HTERT RPE-1 (cell line): ENCODE results near the gene JADE1.

Experiments used
- in situ Hi-C: fragments of 300-500 bp; cut with MboI; formaldehyde crosslinking; loops from 4 replicates; pipeline ENCODE4 v1.14.3; 2020; ENCODE audit warnings: low sequenced_read_pairs

The JADE1 gene

DNA sequence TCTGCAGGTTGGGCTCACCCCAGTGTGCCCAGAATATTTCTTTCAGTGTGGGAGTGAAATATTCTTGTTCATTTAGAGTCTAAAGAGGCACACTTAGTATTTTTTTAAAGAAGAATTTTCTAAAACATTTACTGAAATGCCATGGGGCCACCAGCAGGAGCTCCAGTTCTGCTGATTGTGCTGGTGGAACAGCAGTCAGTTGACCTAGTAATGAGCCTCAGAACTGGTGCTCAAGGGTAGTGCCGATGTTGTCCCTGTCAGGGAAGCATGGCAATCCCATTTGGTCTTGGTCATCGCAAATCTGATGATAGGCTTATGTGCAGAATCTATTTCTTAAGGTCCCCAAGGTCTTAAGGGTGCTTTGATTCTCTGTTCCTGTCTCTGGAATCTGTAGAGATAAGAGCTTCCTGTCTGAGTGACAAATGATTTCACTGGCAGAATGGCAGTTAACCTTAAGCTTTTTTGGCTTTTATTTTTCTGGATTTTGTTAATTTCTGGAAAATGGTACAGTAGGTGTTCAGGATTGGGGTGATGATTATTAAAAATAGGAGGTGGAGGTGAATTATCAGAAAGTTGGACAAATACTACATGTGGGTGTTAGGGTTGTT lies 31.3 kb downstream of the JADE1 start:
- in situ Hi-C loops = no loop called here

DNA sequence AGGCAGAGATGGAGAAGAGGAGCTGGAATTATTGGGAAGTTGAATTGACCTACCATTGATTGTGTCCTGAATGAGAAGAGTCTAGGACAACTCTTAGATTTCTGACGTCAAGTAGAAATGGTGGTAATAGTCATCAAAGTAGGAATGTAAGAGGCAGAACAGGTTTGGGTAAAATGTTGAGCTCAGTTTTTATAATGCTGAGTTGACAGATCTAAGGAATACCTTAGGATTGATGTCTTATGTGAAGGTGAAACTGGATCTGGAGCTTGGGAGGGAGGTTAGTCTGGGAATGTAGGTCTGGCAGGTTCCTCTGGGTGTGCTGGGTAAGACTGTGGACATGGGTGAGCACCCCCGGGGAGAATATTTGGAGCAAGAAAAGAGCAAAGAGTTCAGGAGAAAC lies 31.9 kb downstream of the JADE1 start:
- in situ Hi-C loops = no loop called here

DNA sequence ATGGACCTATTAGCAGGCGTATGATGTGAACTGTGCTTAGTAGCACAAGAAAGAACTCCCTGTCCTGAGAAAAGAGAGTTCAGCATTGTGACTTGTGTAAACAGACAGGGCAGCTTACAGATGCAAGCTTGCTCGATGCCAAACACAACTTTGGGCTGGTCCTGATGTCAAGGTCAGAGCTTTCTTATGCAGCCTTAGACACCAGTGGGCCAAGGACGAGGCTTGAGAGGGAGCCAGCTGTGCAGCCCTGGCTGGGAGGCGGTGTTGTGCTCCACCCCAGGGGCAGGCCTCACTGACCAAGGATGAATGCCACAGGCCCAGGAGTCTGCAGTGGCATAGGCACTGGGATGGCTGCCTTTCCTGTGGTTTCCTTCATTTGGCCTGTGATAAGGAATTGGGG lies 35.4 kb downstream of the JADE1 start:
- in situ Hi-C loops = no loop called here

DNA sequence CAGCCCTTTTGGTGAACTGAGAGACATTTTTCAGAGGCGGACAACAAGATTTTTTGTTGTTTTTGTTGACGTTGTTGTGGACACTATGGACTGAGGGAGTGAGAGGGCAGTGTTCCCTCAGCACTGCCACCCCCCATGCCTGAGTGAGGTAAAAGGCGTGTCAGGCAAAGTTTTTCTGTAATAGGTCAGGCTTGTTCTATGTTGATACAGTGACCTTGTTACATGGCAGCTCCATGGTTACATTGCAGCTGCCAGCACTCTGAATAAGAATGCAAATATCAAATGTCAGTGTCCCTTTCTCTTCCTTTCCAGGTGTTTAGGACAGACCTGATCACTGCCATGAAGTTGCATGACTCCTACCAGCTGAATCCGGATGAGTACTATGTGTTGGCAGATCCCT lies 36.6 kb downstream of the JADE1 start:
- in situ Hi-C loops = no loop called here

DNA sequence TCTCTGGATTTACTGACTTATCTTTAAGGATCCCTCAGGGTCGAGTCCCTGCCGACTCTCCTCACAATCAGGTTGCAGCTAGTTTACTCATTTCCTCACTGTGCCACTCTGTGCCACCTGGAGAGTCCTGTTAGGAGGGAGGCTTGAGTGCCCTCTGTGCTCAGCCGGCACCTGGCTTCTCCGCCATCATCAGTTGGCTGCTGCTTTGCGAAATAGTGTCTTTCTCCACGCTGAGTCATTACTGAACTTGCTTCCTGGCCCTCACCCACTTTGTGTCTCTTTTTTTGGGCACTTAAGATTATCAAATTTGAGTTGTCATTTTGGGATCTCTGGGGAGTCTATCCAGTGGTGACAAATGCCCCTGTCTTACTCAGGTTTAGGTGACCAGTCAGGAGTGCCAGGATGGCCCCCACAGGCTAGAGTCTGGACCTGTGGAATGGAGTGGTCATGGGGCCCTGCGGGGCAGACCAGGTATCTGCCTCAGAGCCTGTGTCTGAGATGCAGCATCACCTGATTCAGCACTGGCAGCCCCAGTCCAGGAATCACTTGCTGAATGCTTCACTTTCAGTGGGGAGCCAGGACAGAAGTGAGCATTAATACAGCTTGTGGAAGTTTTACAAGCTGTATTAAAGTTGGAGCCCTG lies 37.7 kb downstream of the JADE1 start:
- in situ Hi-C loops = no loop called here

DNA sequence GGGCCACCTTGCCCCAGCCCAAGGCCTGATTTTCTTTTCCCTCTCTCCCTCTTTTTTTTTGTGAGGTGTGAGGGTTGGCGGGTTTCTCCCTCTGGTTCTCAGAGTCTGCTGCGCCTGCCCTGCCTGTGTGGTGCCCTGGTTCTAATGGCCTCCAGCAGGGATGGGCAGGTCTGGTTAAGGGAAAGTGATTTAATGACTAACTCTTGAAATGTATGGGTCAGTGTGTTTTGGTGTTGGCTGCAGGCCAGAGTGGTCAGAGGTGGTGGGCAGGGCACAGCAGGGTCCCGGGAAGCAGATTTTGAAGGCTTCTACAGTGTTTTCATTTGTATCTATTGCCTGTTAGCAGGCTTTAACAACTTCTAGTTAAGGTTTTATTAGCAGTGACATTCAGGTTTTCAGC lies 39.0 kb downstream of the JADE1 start:
- in situ Hi-C loops = no loop called here

DNA sequence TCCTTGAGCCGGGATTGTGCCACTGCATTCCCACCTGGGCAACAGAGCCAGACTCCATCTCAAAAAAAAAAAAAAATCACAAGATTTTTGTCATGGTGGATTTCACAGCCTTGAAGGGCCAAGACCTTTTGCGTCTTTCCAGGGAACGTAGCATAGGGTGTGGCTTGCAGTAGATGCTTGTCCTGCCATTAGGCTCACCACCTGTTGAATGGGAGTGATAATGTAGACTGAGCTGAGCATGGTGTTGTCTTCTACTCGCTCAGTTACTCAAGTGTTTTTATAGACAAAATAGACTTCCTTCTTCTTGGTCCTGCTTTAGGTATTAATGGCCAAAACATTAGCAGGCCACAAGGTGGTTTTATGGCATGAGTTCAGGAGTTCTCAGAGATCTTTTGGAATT lies 40.8 kb downstream of the JADE1 start:
- in situ Hi-C loops = no loop called here

DNA sequence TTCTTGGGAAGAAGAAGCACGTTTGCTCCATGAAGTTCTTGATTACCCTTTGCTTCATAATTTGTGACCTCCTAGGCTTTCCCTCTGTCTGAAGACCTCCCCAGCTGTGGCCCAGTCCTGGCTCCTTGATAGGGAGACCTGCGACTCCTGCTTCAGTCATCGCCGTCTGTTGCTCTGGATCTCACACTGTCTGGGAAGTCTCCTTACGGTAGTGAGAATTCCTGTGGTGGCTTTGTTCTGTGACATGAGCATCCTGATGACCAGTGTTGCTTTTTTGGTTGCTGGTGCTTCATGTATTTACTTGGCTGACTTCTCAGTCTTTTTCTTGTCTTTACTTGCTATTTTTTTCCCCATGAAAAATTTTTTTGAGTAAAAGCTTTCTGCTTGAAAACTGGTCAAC lies 44.2 kb downstream of the JADE1 start:
- in situ Hi-C loops = no loop called here

DNA sequence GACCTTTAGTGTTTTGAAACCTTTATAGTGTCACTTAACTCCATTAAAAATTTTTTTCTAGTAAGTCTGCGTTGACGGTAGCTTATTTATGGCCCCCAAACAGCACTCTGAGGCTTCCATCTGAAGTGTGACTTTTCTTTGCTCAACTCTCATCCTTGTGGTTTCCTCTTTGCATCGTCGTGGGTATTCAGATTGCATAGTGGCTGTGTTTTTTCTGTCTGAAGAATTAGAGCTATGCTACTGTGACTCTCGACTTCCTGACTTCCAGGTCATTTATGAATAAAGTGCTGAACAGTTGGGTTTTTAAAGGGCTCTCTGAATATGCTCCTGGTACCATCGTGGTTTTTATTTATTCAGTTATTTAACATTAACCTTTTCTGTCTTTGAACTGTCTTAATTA lies 44.9 kb downstream of the JADE1 start:
- in situ Hi-C loops = no loop called here

DNA sequence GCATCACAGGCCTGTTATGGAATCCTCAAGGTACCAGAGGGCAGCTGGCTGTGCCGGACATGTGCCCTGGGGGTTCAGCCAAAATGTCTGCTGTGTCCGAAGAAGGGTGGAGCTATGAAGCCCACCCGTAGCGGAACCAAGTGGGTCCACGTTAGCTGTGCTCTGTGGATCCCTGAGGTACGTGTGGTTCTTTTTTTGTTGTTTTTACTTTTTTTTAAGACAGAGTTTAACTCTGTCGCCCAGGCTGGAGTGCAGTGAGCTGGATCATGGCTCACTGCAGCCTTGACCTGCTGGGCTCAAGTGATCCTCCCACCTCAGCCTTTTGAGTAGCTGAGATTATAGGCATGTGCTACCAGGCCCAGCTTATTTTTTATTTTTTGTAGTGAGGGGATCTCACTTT lies 46.1 kb downstream of the JADE1 start:
- in situ Hi-C loops = no loop called here

DNA sequence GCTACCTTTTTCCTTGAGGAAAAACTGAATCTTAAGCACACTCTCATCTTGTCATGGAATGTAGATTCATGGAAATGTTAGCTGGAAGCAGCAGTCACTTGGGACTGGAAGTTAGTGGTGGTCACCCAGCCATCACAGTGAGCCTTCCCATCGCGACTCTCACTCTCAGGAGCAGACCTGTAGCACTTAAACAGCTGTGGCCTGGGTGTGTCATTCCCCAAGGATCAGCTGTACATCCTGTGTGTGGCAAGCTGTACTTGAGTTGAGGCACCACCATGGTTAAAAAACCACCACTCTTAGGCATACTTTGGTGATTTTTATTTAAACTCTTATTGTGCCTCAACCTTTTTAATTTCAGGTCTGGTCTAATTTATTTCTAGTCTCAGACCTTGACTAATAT lies 46.7 kb downstream of the JADE1 start:
- in situ Hi-C loops = no loop called here

DNA sequence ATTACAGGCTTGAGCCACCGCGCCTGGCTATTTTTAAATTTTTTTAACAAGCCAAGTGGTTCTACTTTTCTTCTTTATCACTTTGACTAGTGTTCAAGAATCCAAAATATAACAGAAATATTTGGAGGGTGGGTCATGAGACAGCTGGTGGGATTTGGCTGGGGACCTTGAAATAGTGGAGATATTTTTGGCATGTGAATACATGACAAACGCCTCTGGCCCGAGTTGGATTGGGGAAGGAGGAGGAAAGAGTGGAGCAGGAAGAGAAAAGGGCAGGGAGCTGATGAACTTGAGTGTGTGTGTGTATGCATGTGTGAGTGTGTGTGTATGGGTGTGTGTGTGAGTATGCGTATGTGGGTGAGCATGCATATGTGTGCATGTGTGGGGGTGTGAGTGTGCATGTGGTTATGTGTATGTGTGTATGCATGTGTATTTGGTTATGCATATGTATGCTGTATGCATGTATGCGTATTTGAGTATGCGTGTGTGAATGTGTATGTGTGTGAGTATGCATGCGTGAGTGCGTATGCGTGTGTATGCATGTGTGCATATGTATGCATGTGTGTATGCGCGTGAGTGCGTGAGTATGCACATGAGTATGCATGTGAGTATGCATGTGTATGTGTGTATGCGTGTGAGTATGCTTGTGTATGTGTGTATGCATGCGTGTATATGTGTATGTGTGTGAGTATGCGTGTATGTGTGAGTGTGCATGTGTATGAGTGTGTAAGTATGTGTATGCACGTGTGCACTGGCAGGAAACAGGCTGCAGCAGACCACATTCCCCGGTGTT lies 49.6 kb downstream of the JADE1 start:
- in situ Hi-C loops = no loop called here

DNA sequence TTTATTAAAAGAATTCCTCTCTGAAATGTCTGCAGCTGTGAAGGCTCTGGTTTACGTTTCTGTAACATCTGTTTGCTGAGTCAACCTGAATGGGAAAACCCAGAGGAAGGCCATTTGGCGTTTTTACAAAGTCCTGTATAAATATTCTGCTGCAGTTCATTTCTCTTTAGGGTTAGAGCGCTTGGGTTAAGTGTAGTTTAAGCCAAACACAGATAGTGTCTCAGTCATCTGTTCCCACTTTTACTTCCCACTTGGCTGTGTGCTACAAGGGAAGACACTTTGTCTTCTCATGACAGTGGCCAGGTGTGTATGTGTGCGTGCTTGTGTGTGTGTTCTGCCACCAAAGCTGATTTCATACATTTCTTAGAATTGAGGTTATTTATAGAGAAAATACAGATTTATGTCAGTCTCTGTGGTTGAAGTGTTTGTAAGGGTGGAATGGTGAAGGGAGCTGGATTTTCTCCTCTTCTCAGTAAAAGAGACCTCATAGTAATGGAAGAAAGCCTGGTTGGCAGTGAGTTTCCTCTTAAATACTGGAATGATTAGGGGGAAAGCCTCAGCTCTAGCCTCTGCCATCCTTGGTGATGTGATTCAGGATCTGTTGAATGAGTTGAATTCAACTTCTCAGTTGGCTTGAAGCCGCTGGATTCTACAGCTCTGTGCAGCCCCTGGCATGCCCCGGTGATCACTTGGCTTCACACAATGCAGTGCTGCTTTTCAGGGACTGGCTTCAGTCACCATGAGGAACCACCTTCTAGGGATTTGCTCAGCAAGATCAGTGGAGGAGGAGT lies 50.6 kb downstream of the JADE1 start:
- in situ Hi-C loops = no loop called here

DNA sequence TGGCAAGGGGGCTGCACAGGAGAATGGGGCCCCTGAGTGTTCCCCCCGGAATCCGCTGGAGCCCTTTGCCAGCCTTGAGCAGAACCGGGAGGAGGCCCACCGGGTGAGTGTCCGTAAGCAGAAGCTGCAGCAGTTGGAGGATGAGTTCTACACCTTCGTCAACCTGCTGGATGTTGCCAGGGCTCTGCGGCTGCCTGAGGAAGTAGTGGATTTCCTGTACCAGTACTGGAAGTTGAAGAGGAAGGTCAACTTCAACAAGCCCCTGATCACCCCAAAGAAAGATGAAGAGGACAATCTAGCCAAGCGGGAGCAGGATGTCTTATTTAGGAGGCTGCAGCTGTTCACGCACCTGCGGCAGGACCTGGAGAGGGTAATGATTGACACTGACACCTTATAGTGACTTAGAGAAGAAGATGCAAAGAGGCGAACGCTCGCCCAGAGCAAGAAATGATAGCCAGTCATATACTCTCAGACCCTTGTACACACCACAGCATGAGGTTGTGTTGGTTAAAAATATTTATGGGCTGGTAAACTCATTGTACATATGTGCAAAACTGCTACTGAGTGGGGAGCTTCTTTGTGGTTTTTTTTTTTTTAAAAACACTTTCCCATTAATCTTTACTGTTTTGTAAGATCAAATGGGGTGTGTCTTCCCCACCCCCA lies 52.5 kb downstream of the JADE1 start:
- in situ Hi-C loops = no loop called here

DNA sequence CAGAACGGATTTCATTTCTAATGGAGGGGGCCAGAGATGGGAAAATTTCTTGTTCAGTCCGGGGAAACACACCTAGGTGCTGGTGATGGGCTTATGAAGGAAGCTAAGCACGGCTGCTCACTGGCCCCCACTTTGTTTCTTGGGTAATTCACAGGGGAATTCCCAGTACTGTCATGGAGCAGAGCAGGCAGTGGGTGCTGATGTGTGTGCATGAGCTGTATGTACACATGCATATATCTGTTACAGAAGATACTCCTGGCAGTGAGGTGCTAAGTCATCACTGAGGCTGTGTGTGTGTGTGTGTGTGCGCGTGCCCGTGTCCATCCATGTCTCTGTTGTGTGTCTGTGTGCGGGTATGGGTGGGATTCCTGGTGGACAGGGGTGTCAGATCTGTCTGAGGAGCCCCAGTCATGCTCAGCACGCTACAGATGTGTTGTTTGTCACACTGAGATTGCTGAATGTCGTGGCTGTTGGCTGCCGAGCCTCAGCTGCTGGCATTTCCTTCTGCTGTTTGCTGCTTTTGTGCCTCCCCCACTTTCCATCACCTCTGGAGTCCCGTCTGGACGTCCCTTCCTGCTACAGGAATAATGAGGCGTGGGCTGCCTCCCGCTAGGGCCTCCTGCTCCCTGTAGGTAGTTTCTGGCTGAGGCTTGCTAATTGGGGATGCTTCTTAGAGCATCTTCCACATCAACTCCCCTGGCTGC lies 53.3 kb downstream of the JADE1 start:
- in situ Hi-C loops = no loop called here

DNA sequence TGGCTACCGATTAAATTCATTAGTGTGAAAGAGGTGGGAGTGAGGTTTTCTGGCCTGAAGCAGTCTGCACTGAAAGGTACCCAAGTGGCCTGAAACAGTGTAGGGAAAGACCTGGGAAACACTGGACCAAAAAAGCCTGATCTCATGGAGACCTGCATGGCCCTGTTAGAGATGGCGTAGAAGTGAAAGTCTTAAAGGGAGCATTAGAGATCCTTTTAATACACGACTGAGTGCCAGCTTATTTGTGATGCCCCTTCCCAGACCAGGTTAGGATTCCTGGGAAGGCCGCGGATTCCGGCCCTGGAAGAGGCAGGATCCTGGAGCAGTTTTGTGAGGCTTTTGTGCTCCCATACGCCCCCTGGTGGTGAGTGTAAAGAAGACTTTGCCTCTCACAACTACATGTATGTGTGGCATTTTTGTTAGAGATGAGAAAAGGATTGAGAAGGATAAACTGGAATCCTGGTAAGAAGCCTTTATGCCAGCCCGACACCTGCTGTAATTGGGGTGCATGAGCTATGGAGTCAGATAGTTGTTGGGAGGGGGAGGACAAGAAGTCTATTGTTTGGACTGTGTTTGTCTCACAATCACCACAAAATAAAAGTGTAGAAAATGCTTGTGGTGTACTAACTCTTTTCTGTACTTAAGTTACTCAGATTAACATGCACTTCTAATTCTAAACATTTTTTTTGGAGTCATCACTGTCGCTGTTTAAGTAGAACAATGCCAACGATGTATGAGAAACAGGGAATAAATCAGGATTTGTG lies 54.0 kb downstream of the JADE1 start:
- in situ Hi-C loops = no loop called here

DNA sequence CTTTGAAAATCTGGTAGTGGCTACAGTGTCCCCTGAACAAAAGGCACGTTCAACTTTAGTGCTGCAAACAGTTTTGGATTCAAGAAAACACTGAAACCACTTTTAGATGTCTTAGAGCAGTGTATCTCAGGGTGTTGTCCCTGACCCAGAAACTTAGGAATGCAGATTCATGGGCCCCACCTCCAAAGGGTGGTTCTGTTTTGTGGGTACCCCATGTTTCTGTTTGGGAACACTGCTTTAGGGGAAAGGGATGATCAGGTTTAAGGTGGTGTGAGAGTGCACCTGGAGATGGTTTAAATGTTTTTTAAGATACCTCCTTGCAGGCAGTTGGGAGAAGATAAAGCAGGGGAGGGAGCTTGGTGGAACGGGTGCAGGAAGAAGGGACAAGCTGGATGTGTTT lies 55.6 kb downstream of the JADE1 start:
- in situ Hi-C loops = no loop called here

DNA sequence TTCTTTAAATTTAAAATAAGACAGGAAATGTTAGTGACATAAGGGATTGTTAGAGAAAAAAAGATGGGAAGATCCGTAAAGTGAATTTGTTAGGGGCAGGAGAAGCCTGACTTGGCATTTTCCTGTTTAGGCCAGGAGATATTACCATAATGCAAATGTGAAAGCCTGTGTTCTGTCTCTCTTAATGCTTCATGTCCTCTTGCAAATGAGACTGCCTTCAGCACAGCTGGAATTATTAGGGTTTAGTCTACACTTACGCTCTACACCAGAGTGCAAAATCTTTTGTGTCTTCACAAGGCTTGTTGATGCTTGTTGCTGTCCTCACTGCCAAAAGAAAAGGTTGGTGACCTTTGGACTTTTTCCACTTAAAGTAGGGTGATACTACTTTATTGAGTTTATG lies 56.8 kb downstream of the JADE1 start:
- in situ Hi-C loops = no loop called here

DNA sequence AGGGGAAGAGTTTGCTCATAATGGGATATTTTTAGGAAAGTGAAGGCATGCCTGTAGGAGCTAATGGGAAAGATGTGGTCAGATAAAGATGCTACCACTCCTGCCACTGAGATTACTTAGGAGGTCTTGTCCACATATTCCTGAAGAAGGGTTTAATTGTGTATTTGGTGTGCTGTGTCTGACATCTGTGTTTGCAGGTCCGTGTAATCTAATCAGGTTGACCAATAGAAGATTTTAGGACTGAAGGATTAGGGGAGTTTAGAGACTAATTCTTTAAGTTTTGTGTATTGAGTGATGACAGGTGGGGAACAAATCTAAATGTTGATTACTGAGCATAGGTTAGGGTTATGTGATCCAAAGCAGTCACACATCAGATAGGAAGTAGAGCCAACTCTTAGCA lies 57.2 kb downstream of the JADE1 start:
- in situ Hi-C loops = no loop called here

DNA sequence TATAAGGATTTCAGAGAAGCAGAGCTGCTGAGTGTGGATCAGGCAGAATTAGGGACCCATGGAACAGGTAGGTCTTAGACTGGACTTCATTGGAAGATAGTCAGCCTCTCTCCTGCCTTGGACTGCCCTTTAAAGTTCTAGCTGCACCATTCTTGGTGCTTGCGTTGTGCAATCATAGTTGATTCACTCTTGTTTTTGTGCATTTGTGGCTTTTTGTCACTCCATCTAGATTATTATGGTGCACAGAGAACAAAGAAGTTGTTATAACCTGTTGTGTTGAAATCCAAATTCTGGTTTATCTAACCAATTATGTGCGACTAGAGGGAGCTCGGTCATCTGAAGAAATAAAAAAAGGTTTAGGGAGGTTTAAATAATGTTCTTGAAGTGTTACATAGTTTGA lies 59.3 kb downstream of the JADE1 start:
- in situ Hi-C loops = no loop called here
